Left ventricle myocardium inferior (tissue), 1 donor: Measurements from ENCODE around the gene C1orf226. TPM values are rescaled to one million over a fixed set of nuclear protein-coding genes. Genes with fewer than 3 reads are reported as not detected.

ENCODE experiments used
- DNase-seq: peaks from one replicate; pipeline ENCODE4 v3.0.0-alpha.2; 2020
- H3K27ac ChIP-seq: fragments of 200-600 bp; replicated peaks from 2 replicates; pipeline ENCODE4 v1.8.0; 2021
- H3K27me3 ChIP-seq: fragments of 200-600 bp; 2 replicates; pipeline ENCODE4 v1.8.0; 2021; ENCODE audit warnings: low read depth
- H3K36me3 ChIP-seq: fragments of 200-600 bp; 2 replicates; pipeline ENCODE4 v1.8.0; 2021
- H3K4me1 ChIP-seq: fragments of 200-600 bp; 2 replicates; pipeline ENCODE4 v1.8.0; 2021
- H3K4me3 ChIP-seq: fragments of 200-600 bp; 2 replicates; pipeline ENCODE4 v1.8.0; 2021; ENCODE audit warnings: mild to moderate bottlenecking, moderate library complexity
- H3K9me3 ChIP-seq: fragments of 200-600 bp; replicated peaks from 2 replicates; pipeline ENCODE4 v1.8.0; 2021
- intact Hi-C: fragments of 100-400 bp; cut with micrococcal nuclease; formaldehyde crosslinking; loops from one replicate; pipeline ENCODE4 v1.11.0; 2022
- total RNA-seq: library from RNA; stranded (reverse); fragmentation: NEBNext Ultra II Directional; extraction: Animal tissue kit (Norgen Biotek cat#: 25700); gene quantifications from one replicate; pipeline ENCODE4 v1.2.1, GENCODE V29; 2021
- TF ChIP-seq, protein P1 (sequence below): fragments of 200-600 bp; IDR thresholded peaks from 2 replicates; pipeline ENCODE4 v1.8.0; 2021; ENCODE audit warnings: antibody characterized with exemption, mild to moderate bottlenecking, borderline replicate concordance
- donor health status: DM: no; HTN: yes; CAD: no; lungs with severe emphysema.

The C1orf226 gene
- total RNA-seq, 1 donor from 2014 or later = 8.7 TPM

DNA sequence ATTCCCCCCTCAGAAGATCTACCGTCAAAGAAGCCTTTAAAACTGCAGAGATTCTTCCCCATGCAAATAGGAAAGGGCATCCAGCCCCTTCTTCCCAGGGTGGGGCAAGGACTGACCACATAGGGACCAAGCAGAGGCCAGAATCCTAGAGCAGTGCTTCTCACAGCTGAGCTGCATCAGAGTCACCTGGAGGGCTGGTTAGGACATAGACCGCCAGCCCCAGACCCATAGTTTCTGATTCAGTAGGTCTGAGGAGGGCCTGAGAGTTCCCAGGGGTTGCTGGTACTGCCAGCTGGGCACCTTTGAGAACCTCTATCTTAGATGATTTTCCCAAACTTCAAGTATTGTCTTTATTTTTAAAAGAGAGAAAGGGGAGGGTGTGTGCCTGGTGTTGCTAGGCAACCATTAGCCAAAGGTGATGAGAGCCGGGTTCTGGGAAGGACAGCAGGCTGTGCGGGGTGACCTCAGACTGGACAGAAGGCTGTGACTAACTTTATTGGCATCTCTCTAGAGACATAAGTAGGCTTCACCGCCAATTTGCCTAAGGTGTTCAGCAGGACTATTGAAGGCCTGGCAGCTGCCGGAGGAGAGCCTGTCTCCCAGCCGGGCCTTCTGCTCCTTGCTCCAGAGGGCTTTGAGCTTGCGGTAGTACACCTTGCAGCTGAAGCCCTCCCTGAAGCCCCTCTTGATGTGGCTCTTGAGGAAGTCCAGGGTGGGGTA is 7.8 kb upstream of the C1orf226 start:
- no peak overlapping the region for H3K4me3 ChIP-seq
- TF ChIP-seq, protein P1, sequence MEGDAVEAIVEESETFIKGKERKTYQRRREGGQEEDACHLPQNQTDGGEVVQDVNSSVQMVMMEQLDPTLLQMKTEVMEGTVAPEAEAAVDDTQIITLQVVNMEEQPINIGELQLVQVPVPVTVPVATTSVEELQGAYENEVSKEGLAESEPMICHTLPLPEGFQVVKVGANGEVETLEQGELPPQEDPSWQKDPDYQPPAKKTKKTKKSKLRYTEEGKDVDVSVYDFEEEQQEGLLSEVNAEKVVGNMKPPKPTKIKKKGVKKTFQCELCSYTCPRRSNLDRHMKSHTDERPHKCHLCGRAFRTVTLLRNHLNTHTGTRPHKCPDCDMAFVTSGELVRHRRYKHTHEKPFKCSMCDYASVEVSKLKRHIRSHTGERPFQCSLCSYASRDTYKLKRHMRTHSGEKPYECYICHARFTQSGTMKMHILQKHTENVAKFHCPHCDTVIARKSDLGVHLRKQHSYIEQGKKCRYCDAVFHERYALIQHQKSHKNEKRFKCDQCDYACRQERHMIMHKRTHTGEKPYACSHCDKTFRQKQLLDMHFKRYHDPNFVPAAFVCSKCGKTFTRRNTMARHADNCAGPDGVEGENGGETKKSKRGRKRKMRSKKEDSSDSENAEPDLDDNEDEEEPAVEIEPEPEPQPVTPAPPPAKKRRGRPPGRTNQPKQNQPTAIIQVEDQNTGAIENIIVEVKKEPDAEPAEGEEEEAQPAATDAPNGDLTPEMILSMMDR = no peak
- intact Hi-C loops = no loop called here
- H3K27me3 ChIP-seq = no peaks in the 10 kb centered on the region
- no peaks in the 10 kb centered on the region for H3K9me3 ChIP-seq
- no peak for DNase-seq
- peaks cover 5% of the 10 kb centered on the region for H3K4me1 ChIP-seq
- no peak overlapping the region for H3K27ac ChIP-seq
- H3K36me3 ChIP-seq = no peaks in the 10 kb centered on the region

DNA sequence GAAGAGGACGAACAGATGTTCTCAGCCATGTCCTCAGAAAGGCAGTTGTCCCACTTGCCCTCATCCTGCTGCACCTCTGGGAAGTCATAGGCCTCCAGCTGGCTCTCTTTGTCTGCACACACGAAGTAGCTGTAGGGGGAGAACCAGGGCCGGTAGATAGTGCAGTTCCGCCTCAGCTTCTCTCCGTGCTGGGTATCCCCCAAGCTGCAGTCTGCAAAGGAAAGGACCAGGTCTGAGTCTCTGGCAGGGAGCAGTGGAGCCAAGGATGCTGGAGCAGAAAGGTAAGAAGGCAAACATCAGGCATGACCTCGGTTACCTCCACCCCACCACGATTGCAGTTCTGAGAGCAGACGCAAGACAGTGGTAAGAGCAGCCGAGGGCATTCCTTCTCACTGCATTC is 7.1 kb upstream of the C1orf226 start:
- Histone ChIP-seq H3K4me3 (no peak overlapping the region), H3K4me1 (peaks cover 5% of the 10 kb centered on the region), H3K27me3 (no peaks in the 10 kb centered on the region), H3K9me3 (no peaks in the 10 kb centered on the region), H3K27ac (no peak overlapping the region), H3K36me3 (no peaks in the 10 kb centered on the region)
- intact Hi-C loops = no loop called here
- DNase-seq = no peak
- TF ChIP-seq, protein P1 = no peak

DNA sequence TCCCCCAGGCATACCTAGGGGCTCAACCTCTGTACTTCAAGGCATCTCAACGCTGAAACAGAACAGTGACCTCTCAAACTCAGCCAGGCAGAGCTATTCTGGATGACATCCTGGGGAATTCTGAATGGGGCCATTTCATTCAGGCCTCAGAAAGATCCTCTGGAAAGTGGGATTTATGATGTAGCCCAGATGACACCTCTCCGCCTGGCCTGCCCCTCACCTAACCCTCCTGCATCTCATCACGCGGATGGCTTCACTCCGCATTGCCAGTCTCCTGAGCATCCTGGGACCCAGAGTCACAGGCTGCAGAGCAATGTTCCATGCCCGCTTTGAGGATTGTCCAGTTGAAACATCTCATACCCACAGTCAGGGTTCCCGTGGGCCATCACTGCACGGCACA is 6.1 kb upstream of the C1orf226 start:
- Histone ChIP-seq H3K36me3 (no peaks in the 10 kb centered on the region), H3K4me3 (no peak overlapping the region), H3K4me1 (peaks cover 5% of the 10 kb centered on the region), H3K27ac (no peak overlapping the region), H3K9me3 (no peaks in the 10 kb centered on the region), H3K27me3 (no peaks in the 10 kb centered on the region)
- intact Hi-C loops = no loop called here
- DNase-seq = no peak
- TF ChIP-seq, protein P1 = no peak

DNA sequence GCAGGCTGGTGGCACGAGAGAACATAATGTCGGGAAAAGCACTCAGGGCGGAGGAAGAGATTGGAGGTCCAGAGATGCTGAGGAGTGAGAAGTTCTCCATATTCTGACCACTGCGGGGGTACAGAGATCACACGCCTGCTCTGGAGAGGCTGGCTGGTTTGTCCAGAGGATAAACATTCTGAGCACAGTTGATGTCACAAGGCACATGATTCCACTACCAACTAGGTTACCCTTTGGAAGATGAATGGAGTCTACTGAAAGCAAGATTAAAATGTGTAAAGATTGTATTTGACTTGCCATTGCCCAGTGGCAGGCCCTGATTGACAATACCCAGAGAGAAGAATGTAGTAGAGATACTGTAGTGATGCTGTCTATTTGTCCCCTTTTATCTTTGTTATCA is 4.8 kb upstream of the C1orf226 start, which contains the start of gene SPATA46:
SPATA46 (minus strand) TSS at position 164 of the 400 bp plus-strand sequence; CDS start at position 100, 64 bp downstream.
- peaks cover 5% of the 10 kb centered on the region for H3K4me1 ChIP-seq
- H3K9me3 ChIP-seq = no peaks in the 10 kb centered on the region
- intact Hi-C loops = no loop called here
- no peak for DNase-seq
- H3K4me3 ChIP-seq = no peak within 1 kb of the TSS
- no peak within 1 kb of the TSS for H3K27ac ChIP-seq
- no peaks in the 10 kb centered on the region for H3K36me3 ChIP-seq
- H3K27me3 ChIP-seq = no peaks in the 10 kb centered on the region
- TF ChIP-seq, protein P1 = no peak

DNA sequence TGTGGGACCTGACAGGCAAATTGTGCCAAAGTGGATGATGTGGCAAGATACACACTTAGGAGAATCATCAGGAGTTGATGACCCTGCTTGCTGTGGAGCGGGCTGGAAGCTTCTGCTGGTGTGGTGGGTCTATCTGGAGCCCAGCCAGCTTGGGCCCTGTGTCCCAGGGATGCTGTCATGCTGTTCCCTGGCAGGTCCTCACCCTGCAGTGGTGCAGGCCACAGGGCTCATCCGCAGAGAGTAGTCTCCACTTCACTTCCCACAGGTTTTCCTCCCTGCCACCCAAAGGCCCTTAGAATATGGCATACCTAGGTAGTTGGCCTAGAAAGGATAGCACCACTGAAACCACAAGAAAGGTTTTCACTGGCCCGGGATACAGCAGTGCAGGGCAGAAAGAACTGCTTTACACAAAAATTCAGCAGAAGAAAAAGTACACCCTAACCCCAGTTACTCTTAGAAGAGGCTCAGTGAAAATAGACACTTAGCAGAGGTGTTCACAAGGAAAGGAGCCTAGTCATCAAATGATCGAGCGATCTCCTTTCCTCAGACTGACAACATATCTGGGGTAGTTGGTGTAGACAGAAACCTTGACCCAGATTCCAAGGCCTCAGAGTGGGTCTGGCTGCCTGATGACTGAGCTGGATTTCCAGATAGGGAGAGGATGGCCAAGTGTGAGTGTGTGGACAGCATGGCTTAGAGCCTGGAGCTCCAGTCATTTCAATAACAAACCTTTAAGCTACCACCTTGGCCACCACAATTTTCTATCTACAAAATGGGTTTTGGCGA is 1.3 kb upstream of the C1orf226 start:
- no peaks in the 10 kb centered on the region for H3K36me3 ChIP-seq
- no peaks in the 10 kb centered on the region for H3K4me1 ChIP-seq
- no peak overlapping the region for H3K4me3 ChIP-seq
- DNase-seq = no peak
- intact Hi-C loops = no loop called here
- TF ChIP-seq, protein P1 = no peak
- no peak overlapping the region for H3K27ac ChIP-seq
- no peaks in the 10 kb centered on the region for H3K9me3 ChIP-seq
- no peaks in the 10 kb centered on the region for H3K27me3 ChIP-seq
